ENCODE data around the gene TGFA.

DNA sequence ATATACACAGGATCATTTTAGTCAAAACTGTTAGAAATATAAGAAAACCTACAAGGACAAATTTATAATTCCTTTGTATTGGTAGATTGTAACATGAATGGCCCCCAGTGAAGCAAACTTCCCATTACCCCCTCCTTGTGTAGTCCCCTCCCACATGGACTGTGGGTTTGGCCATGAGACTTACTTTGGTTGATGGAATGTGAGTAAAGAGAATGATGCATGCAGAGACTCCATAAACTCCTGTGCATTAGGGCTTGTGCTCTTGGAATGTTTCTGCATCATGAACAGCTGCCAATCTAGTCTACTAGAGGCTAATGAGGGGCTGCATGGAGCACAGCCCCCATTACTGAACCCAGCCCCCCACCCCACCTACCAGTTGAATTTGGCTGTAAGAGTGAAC, 8.3 kb upstream of the TGFA start:
- TF ChIP-seq, protein P1, sequence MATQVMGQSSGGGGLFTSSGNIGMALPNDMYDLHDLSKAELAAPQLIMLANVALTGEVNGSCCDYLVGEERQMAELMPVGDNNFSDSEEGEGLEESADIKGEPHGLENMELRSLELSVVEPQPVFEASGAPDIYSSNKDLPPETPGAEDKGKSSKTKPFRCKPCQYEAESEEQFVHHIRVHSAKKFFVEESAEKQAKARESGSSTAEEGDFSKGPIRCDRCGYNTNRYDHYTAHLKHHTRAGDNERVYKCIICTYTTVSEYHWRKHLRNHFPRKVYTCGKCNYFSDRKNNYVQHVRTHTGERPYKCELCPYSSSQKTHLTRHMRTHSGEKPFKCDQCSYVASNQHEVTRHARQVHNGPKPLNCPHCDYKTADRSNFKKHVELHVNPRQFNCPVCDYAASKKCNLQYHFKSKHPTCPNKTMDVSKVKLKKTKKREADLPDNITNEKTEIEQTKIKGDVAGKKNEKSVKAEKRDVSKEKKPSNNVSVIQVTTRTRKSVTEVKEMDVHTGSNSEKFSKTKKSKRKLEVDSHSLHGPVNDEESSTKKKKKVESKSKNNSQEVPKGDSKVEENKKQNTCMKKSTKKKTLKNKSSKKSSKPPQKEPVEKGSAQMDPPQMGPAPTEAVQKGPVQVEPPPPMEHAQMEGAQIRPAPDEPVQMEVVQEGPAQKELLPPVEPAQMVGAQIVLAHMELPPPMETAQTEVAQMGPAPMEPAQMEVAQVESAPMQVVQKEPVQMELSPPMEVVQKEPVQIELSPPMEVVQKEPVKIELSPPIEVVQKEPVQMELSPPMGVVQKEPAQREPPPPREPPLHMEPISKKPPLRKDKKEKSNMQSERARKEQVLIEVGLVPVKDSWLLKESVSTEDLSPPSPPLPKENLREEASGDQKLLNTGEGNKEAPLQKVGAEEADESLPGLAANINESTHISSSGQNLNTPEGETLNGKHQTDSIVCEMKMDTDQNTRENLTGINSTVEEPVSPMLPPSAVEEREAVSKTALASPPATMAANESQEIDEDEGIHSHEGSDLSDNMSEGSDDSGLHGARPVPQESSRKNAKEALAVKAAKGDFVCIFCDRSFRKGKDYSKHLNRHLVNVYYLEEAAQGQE (IDR thresholded peaks at IDR 0.05; ENCODE audit: insufficient read depth in 1 of 2, low read depth in 2 of 2, low read length in 2 of 2): no peak
- TF ChIP-seq TAF1 (IDR thresholded peaks at IDR 0.05; ENCODE audit: borderline replicate concordance, insufficient read depth, low read length) (no peak), POLR2AphosphoS5 (IDR thresholded peaks at IDR 0.05; ENCODE audit: low read depth, low read length) (no peak), SIN3A (IDR thresholded peaks at IDR 0.05; ENCODE audit: borderline replicate concordance, insufficient read depth, low read length) (no peak)

All from PFSK-1 (cell line).